Adipocyte (in vitro differentiated cells): ENCODE measurements around the gene TRAPPC14.
A peak's percentile ranks its signal among the peaks of the same experiment; 100 is the strongest.

Experiments
- DNase-seq: peaks from one replicate; pipeline ENCODE4 v3.0.0-alpha.2; 2015; ENCODE audit warnings: low read depth
- H3K27me3 ChIP-seq: replicated peaks from 2 replicates; pipeline ENCODE4 v1.7.0; 2013; ENCODE audit warnings: mild to moderate bottlenecking, low read length, moderate library complexity; ENCODE audit not compliant: control insufficient read depth, insufficient read depth
- H3K36me3 ChIP-seq: 2 replicates; pipeline ENCODE4 v1.7.0; 2013; ENCODE audit warnings: low read length, mild to moderate bottlenecking, moderate library complexity; ENCODE audit not compliant: control insufficient read depth, insufficient read depth, severe bottlenecking
- H3K4me1 ChIP-seq: 2 replicates; pipeline ENCODE4 v1.7.0; 2013; ENCODE audit warnings: mild to moderate bottlenecking, low read length, moderate library complexity; ENCODE audit not compliant: control insufficient read depth, insufficient read depth
- H3K4me3 ChIP-seq: 2 replicates; pipeline ENCODE4 v1.7.0; 2013; ENCODE audit warnings: mild to moderate bottlenecking, low read length, moderate library complexity
- H3K9ac ChIP-seq: 2 replicates; pipeline ENCODE4 v1.7.0; 2013; ENCODE audit warnings: mild to moderate bottlenecking, low read length, moderate library complexity
- H3K9me3 ChIP-seq: 2 replicates; pipeline ENCODE4 v1.7.0; 2013; ENCODE audit warnings: mild to moderate bottlenecking, low read length, moderate library complexity; ENCODE audit not compliant: control insufficient read depth

Gene TRAPPC14

DNA sequence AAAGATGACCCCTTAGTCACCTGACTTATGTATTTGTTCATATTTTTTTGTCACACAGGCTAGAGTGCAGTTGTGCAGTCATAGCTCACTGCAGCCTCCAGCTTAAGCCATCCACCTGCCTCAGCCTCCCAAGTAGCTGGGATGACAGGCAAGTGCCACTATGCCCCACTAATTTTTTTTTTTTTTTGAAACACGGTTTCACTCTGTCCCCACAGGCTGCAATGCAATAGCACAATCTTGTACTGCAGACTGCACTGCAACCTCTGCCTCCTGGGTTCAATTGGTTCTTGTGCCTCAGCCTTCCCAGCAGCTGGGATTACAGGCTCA, 29.9 kb downstream of the TRAPPC14 start:
- peaks cover 4% of the 10 kb centered on the region for H3K36me3 ChIP-seq
- no peak for DNase-seq
- H3K4me1 ChIP-seq, result peaks cover 19% of the 10 kb centered on the region
- H3K27me3 ChIP-seq, result no peaks in the 10 kb centered on the region
- H3K9me3 ChIP-seq, result no peaks in the 10 kb centered on the region
- no peak overlapping the region for H3K9ac ChIP-seq
- no peak overlapping the region for H3K4me3 ChIP-seq

DNA sequence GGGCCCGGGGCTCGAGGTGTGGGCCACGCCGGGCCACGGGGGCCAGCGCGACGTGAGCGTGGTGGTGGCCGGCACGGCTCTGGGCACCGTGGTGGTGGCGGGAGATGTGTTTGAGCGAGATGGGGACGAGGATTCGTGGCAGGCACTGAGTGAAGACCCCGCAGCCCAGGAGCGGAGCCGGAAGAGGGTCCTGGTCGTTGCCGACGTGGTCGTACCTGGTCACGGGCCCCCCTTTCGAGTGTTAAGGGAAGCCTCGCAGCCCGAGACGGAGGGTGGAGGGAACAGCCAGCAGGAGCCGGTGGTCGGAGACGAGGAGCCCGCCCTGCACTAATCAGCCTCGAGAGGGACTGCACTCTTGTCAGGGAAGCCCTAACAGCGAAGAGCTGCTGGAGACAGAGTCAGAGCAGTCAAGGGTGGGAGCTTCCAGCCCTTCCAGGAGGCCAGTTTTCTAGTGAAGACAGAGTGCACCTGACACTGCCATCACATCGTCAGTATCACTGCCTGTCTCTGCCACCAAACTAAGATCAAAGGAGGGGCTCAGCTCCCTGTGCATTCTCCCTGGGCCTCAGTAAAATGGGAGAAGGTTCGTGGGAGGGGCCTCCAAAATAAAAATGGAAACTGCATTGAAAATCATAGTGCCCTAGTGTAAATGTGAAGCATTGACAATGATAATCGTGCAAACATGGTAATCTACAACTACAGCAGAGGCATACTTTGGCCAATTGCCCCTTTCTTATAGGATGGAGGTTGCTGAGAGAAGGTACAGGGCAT, 30.5 kb downstream of the TRAPPC14 start:
- H3K27me3 ChIP-seq, result no peaks in the 10 kb centered on the region
- DNase-seq, result peak; percentile 24
- H3K4me3 ChIP-seq, result peak overlapping the region; percentile 98
- no peaks in the 10 kb centered on the region for H3K9me3 ChIP-seq
- H3K36me3 ChIP-seq, result peaks cover 4% of the 10 kb centered on the region
- peaks cover 19% of the 10 kb centered on the region for H3K4me1 ChIP-seq
- peak overlapping the region; percentile 98 for H3K9ac ChIP-seq

- Histone ChIP-seq H3K4me3 (peak within 1 kb of the TSS; percentile 98), H3K9me3 (no peaks in the 10 kb centered on the region), H3K4me1 (peaks cover 15% of the 10 kb centered on the region), H3K36me3 (peaks cover 4% of the 10 kb centered on the region), H3K9ac (peak within 1 kb of the TSS; percentile 98), H3K27me3 (no peaks in the 10 kb centered on the region)
- peak; percentile 96 for DNase-seq
Measured at GRCh38 chr7:100126931-100127865, 31.3 kb downstream of the TRAPPC14 start, which contains the start of gene MBLAC1. MBLAC1 (plus strand) TSS chr7:100126967; CDS start chr7:100127396, 429 bp downstream.

- Histone ChIP-seq H3K27me3 (no peaks in the 10 kb centered on the region), H3K9me3 (no peaks in the 10 kb centered on the region), H3K4me1 (peaks cover 15% of the 10 kb centered on the region), H3K36me3 (peaks cover 4% of the 10 kb centered on the region), H3K9ac (peak overlapping the region; percentile 98), H3K4me3 (peak overlapping the region; percentile 98)
- DNase-seq, result no peak
Measured at GRCh38 chr7:100126239-100126930, 32.1 kb downstream of the TRAPPC14 start.

DNA sequence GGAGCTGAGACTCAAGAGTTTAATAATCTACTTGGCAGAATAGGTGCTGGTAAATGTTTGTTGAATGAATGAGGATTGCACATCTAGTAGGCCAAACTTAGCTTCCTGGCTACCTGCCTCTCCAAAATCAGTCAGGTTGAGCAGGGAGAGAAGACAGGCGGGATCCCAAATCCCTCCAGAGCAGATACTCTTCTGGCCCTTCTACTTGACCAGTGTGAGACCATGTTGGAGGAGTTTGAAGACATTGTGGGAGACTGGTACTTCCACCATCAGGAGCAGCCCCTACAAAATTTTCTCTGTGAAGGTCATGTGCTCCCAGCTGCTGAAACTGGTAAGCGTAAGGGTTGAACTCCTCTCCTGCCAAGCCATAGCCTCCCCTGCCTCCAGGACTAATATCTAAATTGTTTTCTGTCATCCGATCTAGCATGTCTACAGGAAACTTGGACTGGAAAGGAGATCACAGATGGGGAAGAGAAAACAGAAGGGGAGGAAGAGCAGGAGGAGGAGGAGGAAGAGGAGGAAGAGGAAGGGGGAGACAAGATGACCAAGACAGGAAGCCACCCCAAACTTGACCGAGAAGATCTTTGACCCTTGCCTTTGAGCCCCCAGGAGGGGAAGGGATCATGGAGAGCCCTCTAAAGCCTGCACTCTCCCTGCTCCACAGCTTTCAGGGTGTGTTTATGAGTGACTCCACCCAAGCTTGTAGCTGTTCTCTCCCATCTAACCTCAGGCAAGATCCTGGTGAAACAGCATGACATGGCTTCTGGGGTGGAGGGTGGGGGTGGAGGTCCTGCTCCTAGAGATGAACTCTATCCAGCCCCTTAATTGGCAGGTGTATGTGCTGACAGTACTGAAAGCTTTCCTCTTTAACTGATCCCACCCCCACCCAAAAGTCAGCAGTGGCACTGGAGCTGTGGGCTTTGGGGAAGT, 34.0 kb downstream of the TRAPPC14 start:
- Histone ChIP-seq H3K9me3 (no peaks in the 10 kb centered on the region), H3K9ac (no peak overlapping the region), H3K36me3 (peaks cover 4% of the 10 kb centered on the region), H3K4me1 (peaks cover 20% of the 10 kb centered on the region), H3K27me3 (no peaks in the 10 kb centered on the region), H3K4me3 (no peak overlapping the region)
- DNase-seq, result no peak

- Histone ChIP-seq H3K9me3 (no peaks in the 10 kb centered on the region), H3K4me1 (peaks cover 17% of the 10 kb centered on the region), H3K9ac (no peak overlapping the region), H3K27me3 (no peaks in the 10 kb centered on the region), H3K4me3 (no peak overlapping the region), H3K36me3 (peaks cover 4% of the 10 kb centered on the region)
- no peak for DNase-seq
Measured at GRCh38 chr7:100122568-100122967, 36.0 kb downstream of the TRAPPC14 start.

- Histone ChIP-seq H3K36me3 (peaks cover 4% of the 10 kb centered on the region), H3K4me3 (no peak overlapping the region), H3K9me3 (no peaks in the 10 kb centered on the region), H3K4me1 (peaks cover 17% of the 10 kb centered on the region), H3K27me3 (no peaks in the 10 kb centered on the region), H3K9ac (no peak overlapping the region)
- no peak for DNase-seq
Measured at GRCh38 chr7:100122067-100122466, 36.5 kb downstream of the TRAPPC14 start.

GRCh38 chr7:100120733-100121036, 37.8 kb downstream of the TRAPPC14 start:
- no peak for DNase-seq
- H3K4me1 ChIP-seq, result peaks cover 13% of the 10 kb centered on the region
- H3K9me3 ChIP-seq, result no peaks in the 10 kb centered on the region
- H3K4me3 ChIP-seq, result peak overlapping the region; percentile 92
- no peaks in the 10 kb centered on the region for H3K27me3 ChIP-seq
- peaks cover 4% of the 10 kb centered on the region for H3K36me3 ChIP-seq
- H3K9ac ChIP-seq, result peak overlapping the region; percentile 92

GRCh38 chr7:100119970-100120732, 38.4 kb downstream of the TRAPPC14 start:
- DNase-seq, result peak; percentile 79
- H3K4me3 ChIP-seq, result peak overlapping the region; percentile 92
- H3K9ac ChIP-seq, result peak overlapping the region; percentile 92
- H3K4me1 ChIP-seq, result peaks cover 13% of the 10 kb centered on the region
- peaks cover 4% of the 10 kb centered on the region for H3K36me3 ChIP-seq
- no peaks in the 10 kb centered on the region for H3K9me3 ChIP-seq
- no peaks in the 10 kb centered on the region for H3K27me3 ChIP-seq
